HG02588 (cell line): ENCODE results near the gene CTNNA3.
"Not testable (repeated sequence)": the region's sequence is repeated elsewhere in the genome, so short reads cannot be mapped to it uniquely, and the experiment has no call there.

Experiments
- ATAC-seq: cut with Tn5 transposase; IDR thresholded peaks from one replicate; pipeline ENCODE4 v1.9.1; 2021; ENCODE audit warnings: mild to moderate bottlenecking, moderate library complexity; ENCODE audit not compliant: unreplicated experiment

Gene CTNNA3

GRCh38 chr10:67606572-67606971 lies 89.4 kb downstream of the CTNNA3 start:
- no peak for ATAC-seq

- no peak for ATAC-seq
These were observed 92.3 kb downstream of the CTNNA3 start for GRCh38 chr10:67603701-67604100.

- no peak for ATAC-seq
These were observed 92.9 kb downstream of the CTNNA3 start for GRCh38 chr10:67603086-67603485.

GRCh38 chr10:67602268-67602950 lies 93.6 kb downstream of the CTNNA3 start:
- no peak for ATAC-seq

- ATAC-seq = no peak
These were observed 96.4 kb downstream of the CTNNA3 start for GRCh38 chr10:67599597-67599996.

- no peak for ATAC-seq
These were observed 99.4 kb downstream of the CTNNA3 start for GRCh38 chr10:67596641-67597040.

GRCh38 chr10:67587771-67588170 lies 108.2 kb downstream of the CTNNA3 start:
- no peak for ATAC-seq

GRCh38 chr10:67575532-67575931 lies 120.5 kb downstream of the CTNNA3 start:
- no peak for ATAC-seq

- no peak for ATAC-seq
These were observed 122.5 kb downstream of the CTNNA3 start for GRCh38 chr10:67573484-67573883.

- no peak for ATAC-seq
These were observed 124.5 kb downstream of the CTNNA3 start for GRCh38 chr10:67571503-67571902.

- ATAC-seq = not testable (repeated sequence)
These were observed 137.7 kb downstream of the CTNNA3 start for GRCh38 chr10:67558311-67558710.

- no peak for ATAC-seq
These were observed 142.7 kb downstream of the CTNNA3 start for GRCh38 chr10:67553254-67553653.

GRCh38 chr10:67550838-67551402 lies 145.1 kb downstream of the CTNNA3 start:
- no peak for ATAC-seq

- ATAC-seq = no peak
These were observed 145.9 kb downstream of the CTNNA3 start for GRCh38 chr10:67550046-67550445.

GRCh38 chr10:67549390-67549789 lies 146.6 kb downstream of the CTNNA3 start:
- ATAC-seq = no peak

GRCh38 chr10:67541411-67541810 lies 154.6 kb downstream of the CTNNA3 start:
- ATAC-seq = no peak

- ATAC-seq = no peak
These were observed 156.7 kb downstream of the CTNNA3 start for GRCh38 chr10:67539312-67539711.

GRCh38 chr10:67537906-67538305 lies 158.1 kb downstream of the CTNNA3 start:
- ATAC-seq = no peak

- no peak for ATAC-seq
These were observed 162.6 kb downstream of the CTNNA3 start for GRCh38 chr10:67533376-67533775.

- ATAC-seq = not testable (repeated sequence)
These were observed 165.0 kb downstream of the CTNNA3 start for GRCh38 chr10:67530990-67531389.

- ATAC-seq = no peak
These were observed 168.6 kb downstream of the CTNNA3 start for GRCh38 chr10:67527351-67527750.

GRCh38 chr10:67521546-67521945 lies 174.4 kb downstream of the CTNNA3 start:
- no peak for ATAC-seq
